NCI-H2029 (cell line): ENCODE measurements around the gene ZNF214.
"Not testable (repeated sequence)": the region's sequence is repeated elsewhere in the genome, so short reads cannot be mapped to it uniquely, and the experiment has no call there.

Source experiments
- DNase-seq: peaks from one replicate; lab custom pipeline; 2025; lab: John Stamatoyannopoulos, UW

Gene ZNF214

DNA sequence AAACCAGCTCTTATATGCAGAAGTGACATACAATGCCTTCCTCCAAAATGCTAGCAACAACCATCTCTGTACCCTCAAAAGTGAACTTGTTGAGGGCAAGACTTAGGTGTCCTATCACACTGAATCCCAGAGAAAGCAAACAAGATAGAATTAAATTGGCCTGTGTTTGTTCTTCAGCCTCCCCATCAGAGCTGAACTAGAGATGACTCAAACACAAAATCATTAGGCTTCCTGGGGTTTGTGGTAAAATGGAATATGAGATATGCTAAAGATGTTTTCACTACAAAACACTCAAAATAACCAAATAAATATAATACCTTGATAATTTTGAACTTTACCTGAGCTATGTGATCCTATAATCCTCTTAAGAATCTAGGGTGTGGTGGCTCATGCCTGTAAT is 31.6 kb downstream of the ZNF214 start:
- no peak for DNase-seq

DNA sequence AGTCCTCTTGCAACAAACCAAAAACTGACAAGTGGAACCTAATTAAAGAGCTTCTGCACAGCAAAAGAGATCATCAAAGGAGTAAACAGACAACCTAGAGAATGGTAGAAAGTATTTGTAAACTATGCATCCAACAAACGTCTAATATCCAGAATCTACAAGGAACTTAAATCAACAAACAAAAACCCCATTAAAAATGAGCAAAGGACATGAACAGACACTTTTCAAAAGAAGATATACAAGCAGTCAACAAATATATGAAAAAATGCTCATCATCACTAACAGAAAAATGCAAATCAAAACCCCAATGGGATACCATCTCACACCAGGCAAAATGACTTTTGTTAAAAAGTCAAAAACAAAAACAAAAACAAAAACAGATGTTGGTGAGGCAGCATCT is 33.7 kb downstream of the ZNF214 start:
- DNase-seq: no peak

DNA sequence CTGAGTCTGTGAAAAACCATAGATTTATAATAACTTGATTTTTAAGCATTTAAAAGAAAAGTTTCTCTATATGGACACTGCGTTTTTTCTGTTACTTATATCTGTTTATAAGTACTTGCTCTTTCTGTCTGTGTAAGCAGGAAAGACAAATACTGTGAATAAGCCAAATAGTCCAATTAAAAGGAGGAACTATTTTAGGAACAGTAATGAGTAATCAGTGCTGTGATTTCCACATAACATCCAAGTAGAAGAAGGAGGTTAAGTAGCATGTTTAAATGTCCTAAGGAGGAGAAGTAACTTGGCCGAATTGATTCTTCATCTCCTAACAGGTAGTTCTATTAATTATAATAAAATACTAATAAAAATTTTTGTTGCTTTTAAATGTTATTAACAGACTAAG is 40.8 kb downstream of the ZNF214 start:
- no peak for DNase-seq

DNA sequence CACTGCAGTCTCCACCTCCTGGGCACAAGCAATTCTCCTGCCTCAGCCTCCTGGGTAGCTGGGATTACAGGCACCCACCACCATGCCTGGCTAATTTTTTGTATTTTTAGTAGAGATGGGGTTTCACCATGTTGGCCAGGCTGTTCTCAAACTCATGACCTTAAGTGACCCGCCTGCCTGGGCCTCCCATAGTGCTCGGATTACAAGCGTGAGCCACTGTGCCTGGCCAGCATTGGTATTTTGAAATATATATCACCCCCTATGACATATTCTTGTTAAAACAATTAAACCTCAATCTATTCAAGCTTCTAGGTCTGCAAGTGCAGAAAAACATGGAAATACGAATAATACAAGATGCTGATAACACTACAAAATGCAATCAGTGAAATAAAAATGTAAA is 50.3 kb downstream of the ZNF214 start:
- not testable (repeated sequence) for DNase-seq

DNA sequence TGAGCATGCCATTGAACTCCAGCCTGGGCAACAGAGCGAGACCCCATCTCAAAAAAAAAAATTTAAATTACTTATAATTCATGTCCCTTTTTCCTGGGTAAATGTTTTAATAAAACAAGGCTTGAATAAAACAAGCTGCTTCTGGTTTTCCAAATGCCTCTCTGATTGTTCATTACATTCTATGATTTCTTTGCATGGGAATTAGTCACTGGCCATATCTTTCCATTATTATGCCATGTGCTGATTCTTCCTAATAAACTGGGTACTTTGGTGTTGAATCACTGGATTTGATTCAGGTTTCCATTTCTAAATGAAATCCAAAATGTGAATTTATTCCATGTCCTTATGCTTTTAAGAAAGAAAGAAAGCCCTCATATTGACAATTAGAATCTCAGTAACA is 51.3 kb downstream of the ZNF214 start:
- no peak for DNase-seq

DNA sequence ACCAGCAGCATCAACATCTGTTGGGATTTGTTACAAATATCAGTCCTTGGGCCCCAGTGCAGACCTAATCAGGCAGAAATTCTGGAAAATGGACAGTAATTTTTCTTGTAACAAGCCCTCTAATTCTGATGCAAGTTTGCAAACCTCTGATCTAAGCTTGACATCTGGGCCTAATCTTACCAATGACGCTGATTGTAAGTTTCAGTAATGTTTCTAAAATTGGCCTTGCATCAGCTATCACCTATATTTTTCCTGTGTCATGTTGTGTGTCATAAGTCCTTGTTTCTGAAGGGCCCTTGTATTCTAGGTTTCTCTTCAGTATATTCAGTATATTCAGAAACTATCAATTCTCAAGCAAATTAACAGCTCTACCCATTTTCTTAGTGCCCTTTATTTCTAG is 57.5 kb downstream of the ZNF214 start:
- DNase-seq: no peak

DNA sequence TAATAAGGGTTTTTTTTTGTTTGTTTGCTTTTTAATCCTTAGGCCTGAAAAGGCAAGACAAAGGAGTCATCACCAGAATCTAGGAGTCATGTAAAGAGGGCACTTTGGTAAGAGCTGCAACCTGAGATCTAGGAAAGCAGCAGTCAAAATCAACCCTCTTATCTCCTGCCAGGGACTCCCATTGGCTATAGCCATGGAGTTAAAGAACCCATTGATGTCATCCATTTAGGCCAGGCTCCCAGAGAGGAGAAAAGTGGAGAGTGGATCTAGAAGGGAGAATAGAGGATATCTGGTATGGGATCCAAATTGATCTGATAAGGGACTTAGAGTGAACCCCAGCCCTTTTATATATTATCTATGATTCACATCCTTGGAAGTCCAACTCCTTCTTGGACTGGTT is 58.0 kb downstream of the ZNF214 start:
- DNase-seq: no peak

DNA sequence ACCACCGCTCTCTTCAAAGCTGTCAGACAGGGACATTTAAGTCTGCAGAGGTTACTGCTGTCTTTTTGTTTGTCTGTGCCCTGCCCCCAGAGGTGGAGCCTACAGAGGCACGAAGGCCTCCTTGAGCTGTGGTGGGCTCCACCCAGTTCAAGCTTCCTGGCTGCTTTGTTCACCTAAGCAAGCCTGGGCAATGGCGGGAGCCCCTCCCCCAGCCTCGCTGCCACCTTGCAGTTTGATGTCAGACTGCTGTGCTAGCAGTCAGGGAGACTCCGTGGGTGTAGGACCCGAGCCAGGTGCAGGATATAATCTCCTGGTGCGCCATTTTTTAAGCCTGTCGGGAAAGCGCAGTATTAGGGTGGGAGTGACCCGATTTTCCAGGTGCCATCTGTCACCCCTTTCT is 65.9 kb downstream of the ZNF214 start:
- not testable (repeated sequence) for DNase-seq
